Tibial artery (tissue), 4 donors: ENCODE data around the gene NUDT1.
"Not testable (repeated sequence)": the region's sequence is repeated elsewhere in the genome, so short reads cannot be mapped to it uniquely, and the experiment has no call there.

Source experiments
- DNase-seq, 2 donors: peaks; one replicate each; pipeline ENCODE4 v3.0.0-alpha.2; 2019
- H3K27ac ChIP-seq, 2 donors: fragments of 200-600 bp; sonication (generic) in 1 of 2; 1 replicate in 1 of 2; 2 replicates in 1 of 2; pipeline ENCODE4 v1.5.1; 2018 to 2019; ENCODE audit warnings: mild to moderate bottlenecking in 1 of 2
- H3K27me3 ChIP-seq, 2 donors: fragments of 200-600 bp; sonication (generic) in 1 of 2; one replicate each; pipeline versions ENCODE4 v1.5.1 to v1.6.0; 2016 to 2019
- H3K36me3 ChIP-seq, 3 donors: fragments of 200-600 bp; sonication (generic) in 2 of 3; one replicate each; pipeline ENCODE4 v1.5.1; 2016 to 2019; ENCODE audit warnings: mild to moderate bottlenecking in 2 of 3
- H3K4me1 ChIP-seq, 4 donors: fragments of 200-600 bp; sonication (generic) in 2 of 4; 1 replicate in 3 of 4; 2 replicates in 1 of 4; pipeline ENCODE4 v1.5.1; 2016 to 2019
- H3K4me3 ChIP-seq, 2 donors: fragments of 200-600 bp; sonication (generic) in 1 of 2; 1 replicate in 1 of 2; 2 replicates in 1 of 2; pipeline ENCODE4 v1.5.1; 2018 to 2019; ENCODE audit warnings: mild to moderate bottlenecking in 2 of 2
- H3K9me3 ChIP-seq, 3 donors: fragments of 200-600 bp; sonication (generic) in 1 of 3; one replicate each; pipeline ENCODE4 v1.5.1; 2016 to 2019
- CTCF ChIP-seq, 2 experiments: fragments of 200-600 bp in 1 of 2; fragments of 450-650 bp in 1 of 2; IDR thresholded peaks; one replicate each; pipeline ENCODE4 v1.5.1; 2017 to 2019; ENCODE audit warnings: antibody characterized with exemption in 2 of 2, mild to moderate bottlenecking in 1 of 2, moderate library complexity in 1 of 2
- intact Hi-C: fragments of 100-400 bp; cut with DNase I; formaldehyde crosslinking; loops from one replicate; pipeline ENCODE4 v1.15.0; 2023; ENCODE audit warnings: low total_unique reads

The NUDT1 gene

GRCh38 chr7:2261611-2262010 is 19.6 kb downstream of the NUDT1 start:
- no peak for TF ChIP-seq CTCF (IDR thresholded peaks at IDR 0.05)
- no peak for DNase-seq
- no peaks in the 10 kb centered on the region for H3K27me3 ChIP-seq
- intact Hi-C loops = no loop called here
- H3K4me3 ChIP-seq = no peak overlapping the region
- peaks cover 0 to 5% (median 0%) of the 10 kb centered on the region in 4 donors for H3K4me1 ChIP-seq
- H3K36me3 ChIP-seq = peaks cover 0 to 39% (median 25%) of the 10 kb centered on the region in 3 donors
- H3K27ac ChIP-seq = no peak overlapping the region
- H3K9me3 ChIP-seq = no peaks in the 10 kb centered on the region

GRCh38 chr7:2263176-2263575 is 21.1 kb downstream of the NUDT1 start:
- intact Hi-C loops = no loop called here
- no peak for DNase-seq

GRCh38 chr7:2264158-2264557 is 22.1 kb downstream of the NUDT1 start:
- no peaks in the 10 kb centered on the region for H3K27me3 ChIP-seq
- H3K27ac ChIP-seq = no peak overlapping the region
- intact Hi-C loops = no loop called here
- no peak overlapping the region for H3K4me3 ChIP-seq
- H3K4me1 ChIP-seq = peaks cover 0 to 4% (median 0%) of the 10 kb centered on the region in 4 donors
- peaks cover 0 to 28% (median 14%) of the 10 kb centered on the region in 3 donors for H3K36me3 ChIP-seq
- DNase-seq = no peak
- no peak for TF ChIP-seq CTCF (IDR thresholded peaks at IDR 0.05)
- no peaks in the 10 kb centered on the region for H3K9me3 ChIP-seq

More at GRCh38 chr7:2263176-2263575, 21.1 kb downstream of the NUDT1 start:
- Histone ChIP-seq H3K27me3 (no peaks in the 10 kb centered on the region), H3K27ac (no peak overlapping the region), H3K4me1 (peaks cover 0 to 5% (median 0%) of the 10 kb centered on the region in 4 donors), H3K36me3 (peaks cover 0 to 28% (median 14%) of the 10 kb centered on the region in 3 donors), H3K4me3 (no peak overlapping the region), H3K9me3 (no peaks in the 10 kb centered on the region)
- TF ChIP-seq CTCF (IDR thresholded peaks at IDR 0.05) = no peak

- Histone ChIP-seq H3K9me3 (no peaks in the 10 kb centered on the region), H3K27me3 (no peaks in the 10 kb centered on the region), H3K36me3 (peaks cover 0 to 40% (median 29%) of the 10 kb centered on the region in 3 donors), H3K4me1 (no peaks in the 10 kb centered on the region), H3K4me3 (no peak overlapping the region), H3K27ac (no peak overlapping the region)
- DNase-seq = no peak
- TF ChIP-seq CTCF (IDR thresholded peaks at IDR 0.05) = no peak
- intact Hi-C loops = no loop called here
Observed at GRCh38 chr7:2266911-2267310, 24.9 kb downstream of the NUDT1 start.

- H3K4me3 ChIP-seq, H3K27ac ChIP-seq, DNase-seq, H3K27me3 ChIP-seq, intact Hi-C loops, H3K9me3 ChIP-seq, H3K4me1 ChIP-seq: not testable (repeated sequence)
- H3K36me3 ChIP-seq = peaks cover 5 to 36% (median 26%) of the 10 kb centered on the region in 3 donors
Observed at GRCh38 chr7:2269089-2269990, 27.3 kb downstream of the NUDT1 start.

GRCh38 chr7:2269991-2270460 is 28.0 kb downstream of the NUDT1 start:
- intact Hi-C loops = loop anchor here (10.0 kb wide), 1 partner anchor 1015 kb away; no protein-coding TSS in a partner anchor
- no peak for TF ChIP-seq CTCF (IDR thresholded peaks at IDR 0.05)
- Histone ChIP-seq H3K36me3 (peaks cover 11 to 40% (median 25%) of the 10 kb centered on the region in 3 donors), H3K9me3 (no peaks in the 10 kb centered on the region), H3K27ac (no peak overlapping the region), H3K4me3 (no peak overlapping the region), H3K27me3 (no peaks in the 10 kb centered on the region), H3K4me1 (no peaks in the 10 kb centered on the region)
- DNase-seq = no peak
